ENCODE data around the gene MDN1. TPM values are rescaled to one million over a fixed set of nuclear protein-coding genes. Genes with fewer than 3 reads are reported as not detected.

The MDN1 gene
- total and polyA plus RNA-seq, 2 of the 8 experiments (the other 6 are each of a cell fraction or from before 2014, with no cell fraction given): 53.5 to 179 TPM

DNA sequence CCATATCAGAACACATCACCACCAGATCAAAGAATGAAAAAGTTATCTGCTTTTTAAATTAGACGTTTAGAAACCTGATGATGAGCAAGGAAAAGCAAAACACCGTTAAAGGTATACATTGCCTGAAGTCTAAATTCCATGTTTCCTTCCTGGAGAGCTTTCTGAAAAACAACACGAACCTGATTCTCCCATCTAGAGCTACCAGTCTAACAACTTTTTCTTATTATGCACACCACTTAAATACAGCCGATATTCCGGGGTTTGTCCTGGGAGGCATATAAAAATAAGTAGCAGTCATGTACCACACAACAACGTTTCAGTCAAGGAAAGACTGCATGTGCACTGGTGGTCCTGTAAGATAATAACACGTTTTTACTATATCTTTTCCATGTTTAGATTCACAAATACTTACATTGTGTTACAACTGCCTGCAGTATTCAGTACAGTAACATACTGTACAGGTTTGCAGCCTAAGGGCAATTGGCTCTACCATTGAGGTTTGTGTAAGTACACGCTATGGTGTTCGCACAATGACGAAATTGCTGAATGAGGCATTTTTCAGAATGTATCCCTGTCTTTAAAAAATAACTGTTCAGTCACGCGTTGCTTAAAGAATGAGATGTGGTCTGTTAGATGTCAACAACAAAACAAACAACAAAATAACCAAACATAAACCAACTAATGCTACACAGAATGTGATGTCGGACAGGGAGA lies 162.0 kb downstream of the MDN1 start:
- FAIRE-seq: no peak
- POLR2A ChIA-PET (ENCODE audit: partially characterized antibody): interaction anchor here (0.6 to 2.0 kb wide), 2 partner anchors 17 to 19 kb away, joined by 4 to 5 read pairs; partner anchors contain the start of gene LYRM2

More for the DNA sequence above, 162.0 kb downstream of the MDN1 start:
- Histone ChIP-seq H3K23ac (ENCODE audit: insufficient read length) (no peak overlapping the region), H2BK5ac (ENCODE audit: low read depth, low read length) (no peak overlapping the region), H4K20me1 (replicated peaks in 1 of 2; ENCODE audit: control insufficient read depth in 1 of 2, insufficient read depth in 2 of 2, low read length in 2 of 2) (no peaks in the 10 kb centered on the region), H3K18ac (ENCODE audit: extremely low read depth, low read length) (no peak overlapping the region), H3K27ac (ENCODE audit: low read depth, low read length) (no peak overlapping the region), H3K4me3 (ENCODE audit: extremely low read depth in 1 of 4, insufficient read depth in 2 of 4, low read depth in 3 of 4, low read length in 4 of 4) (no peak overlapping the region), H3K4me2 (ENCODE audit: insufficient read depth in 1 of 2, low read depth in 2 of 2, low read length in 2 of 2) (no peak overlapping the region), H4K5ac (ENCODE audit: insufficient read length, low read depth, low read length) (no peak overlapping the region), H3K79me2 (ENCODE audit: control insufficient read depth in 1 of 2, insufficient read depth in 2 of 2, low read length in 2 of 2) (no peaks in the 10 kb centered on the region), H4K91ac (replicated peaks; ENCODE audit: insufficient read length, low read length) (no peak overlapping the region), H2AK5ac (ENCODE audit: low read depth, low read length) (no peak overlapping the region), H3K4me1 (replicated peaks in 1 of 4; ENCODE audit: control insufficient read depth in 3 of 4, insufficient read depth in 4 of 4, low read length in 3 of 4) (no peaks in the 10 kb centered on the region), H3K27me3 (replicated peaks in 1 of 4; ENCODE audit: control insufficient read depth in 3 of 4, extremely low read depth in 1 of 4, insufficient read depth in 3 of 4, low read length in 3 of 4) (no peaks in the 10 kb centered on the region), H2AFZ (ENCODE audit: low read length) (no peak overlapping the region), H3K79me1 (ENCODE audit: low read depth, low read length) (no peaks in the 10 kb centered on the region), H2BK12ac (ENCODE audit: low read depth, low read length) (no peak overlapping the region), H3K36me3 (ENCODE audit: control insufficient read depth in 2 of 4, insufficient read depth in 4 of 4, low read length in 3 of 4) (peaks cover 46 to 91% (median 86%) of the 10 kb centered on the region in 4 experiments), H2BK120ac (replicated peaks; ENCODE audit: low read depth, low read length) (no peak overlapping the region), H4K8ac (ENCODE audit: extremely low read depth, insufficient read depth, low read length) (no peak overlapping the region), H3K9ac (replicated peaks in 1 of 4; ENCODE audit: extremely low read depth in 1 of 4, low read depth in 3 of 4, low read length in 3 of 4) (no peak overlapping the region), H3K4ac (replicated peaks; ENCODE audit: insufficient read length, low read depth, low read length) (no peak overlapping the region), H3K56ac (replicated peaks; ENCODE audit: insufficient read length, low read depth, low read length) (no peak overlapping the region), H2BK15ac (ENCODE audit: low read length) (no peak overlapping the region), H3K9me3 (ENCODE audit: insufficient read depth in 2 of 2, low read depth in 1 of 2, low read length in 1 of 2) (no peaks in the 10 kb centered on the region), H3K23me2 (ENCODE audit: low read depth, low read length) (no peaks in the 10 kb centered on the region), H3K14ac (ENCODE audit: insufficient read length) (no peak overlapping the region), H2BK20ac (ENCODE audit: low read length) (no peak overlapping the region)
- CTCF ChIA-PET (ENCODE audit: partially characterized antibody): no interaction called here
- WGBS, 2 experiments (ENCODE audit: extremely low coverage in 1 of 2, insufficient coverage in 1 of 2, insufficient read length in 1 of 2, insufficient replicate concordance in 2 of 2, low coverage in 1 of 2, low lambda C conversion rate in 2 of 2, missing lambda C conversion rate in 1 of 2): 93% methylated on average over 13 of the region's 13 CpGs; no CpG with 5 or more reads in 1 of the 2 experiments
- no peak for DNase-seq (ENCODE audit: low read depth in 1 of 2, low spot score in 2 of 2)
